Measurements from ENCODE around the gene IGLL5. TPM values are rescaled to one million over a fixed set of nuclear protein-coding genes. Genes with fewer than 3 reads are reported as not detected.

The IGLL5 gene
- total RNA-seq, 1 experiment from 2014 or later, result not detected

DNA sequence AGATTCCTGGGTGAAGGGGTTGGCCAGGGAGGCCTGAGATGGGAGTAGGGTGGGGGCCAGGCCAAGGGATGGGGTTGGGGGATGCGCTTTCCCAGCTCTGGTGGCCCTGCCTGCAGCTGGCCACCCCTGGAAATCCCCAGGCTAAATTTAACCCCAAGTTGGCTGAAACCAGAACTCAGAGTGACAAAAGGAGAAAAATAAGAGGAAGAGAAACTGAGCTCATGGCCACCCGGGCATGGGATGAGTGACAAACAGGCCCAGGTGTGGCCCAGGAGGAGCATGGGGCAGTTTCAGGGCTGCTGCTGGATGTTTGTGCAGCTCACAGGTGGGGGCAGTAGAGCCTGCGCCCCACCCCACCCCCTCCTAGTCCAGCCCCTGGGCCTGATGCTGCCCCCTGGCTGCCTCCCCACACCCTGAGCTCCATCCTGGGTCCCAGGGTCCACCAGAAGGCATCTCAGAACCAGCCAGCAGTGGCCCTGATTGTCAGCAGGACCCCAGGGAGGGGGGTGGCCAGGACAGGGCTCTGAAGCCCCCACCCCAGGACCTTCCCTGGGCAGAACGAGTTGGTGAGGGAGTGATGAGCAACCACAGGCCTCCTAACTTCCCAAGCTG is 48.0 kb downstream of the IGLL5 start:
- no peaks in the 10 kb centered on the region for H3K36me3 Mint-ChIP-seq (ENCODE audit: insufficient read depth, unreplicated experiment)
- no peaks in the 10 kb centered on the region for H3K9me3 Mint-ChIP-seq (ENCODE audit: unreplicated experiment)
- H3K27me3 Mint-ChIP-seq (ENCODE audit: insufficient read depth, unreplicated experiment), result peaks cover 45% of the 10 kb centered on the region
- POLR2A ChIA-PET, result no interaction called here
- TF ChIP-seq CTCF (IDR thresholded peaks at IDR 0.05; ENCODE audit: unreplicated experiment), result no peak
- CTCF ChIA-PET, result no interaction called here
- intact Hi-C loops (cut with micrococcal nuclease), result no loop called here
- H3K4me1 Mint-ChIP-seq (ENCODE audit: insufficient read depth, unreplicated experiment), result no peaks in the 10 kb centered on the region
- H3K27ac Mint-ChIP-seq (ENCODE audit: low read depth, unreplicated experiment), result no peak overlapping the region
- H3K4me3 Mint-ChIP-seq (ENCODE audit: unreplicated experiment), result no peak overlapping the region
- no peak for DNase-seq (ENCODE audit: unreplicated experiment)
- no TSS peak for BruUV-seq (replicated peaks)

DNA sequence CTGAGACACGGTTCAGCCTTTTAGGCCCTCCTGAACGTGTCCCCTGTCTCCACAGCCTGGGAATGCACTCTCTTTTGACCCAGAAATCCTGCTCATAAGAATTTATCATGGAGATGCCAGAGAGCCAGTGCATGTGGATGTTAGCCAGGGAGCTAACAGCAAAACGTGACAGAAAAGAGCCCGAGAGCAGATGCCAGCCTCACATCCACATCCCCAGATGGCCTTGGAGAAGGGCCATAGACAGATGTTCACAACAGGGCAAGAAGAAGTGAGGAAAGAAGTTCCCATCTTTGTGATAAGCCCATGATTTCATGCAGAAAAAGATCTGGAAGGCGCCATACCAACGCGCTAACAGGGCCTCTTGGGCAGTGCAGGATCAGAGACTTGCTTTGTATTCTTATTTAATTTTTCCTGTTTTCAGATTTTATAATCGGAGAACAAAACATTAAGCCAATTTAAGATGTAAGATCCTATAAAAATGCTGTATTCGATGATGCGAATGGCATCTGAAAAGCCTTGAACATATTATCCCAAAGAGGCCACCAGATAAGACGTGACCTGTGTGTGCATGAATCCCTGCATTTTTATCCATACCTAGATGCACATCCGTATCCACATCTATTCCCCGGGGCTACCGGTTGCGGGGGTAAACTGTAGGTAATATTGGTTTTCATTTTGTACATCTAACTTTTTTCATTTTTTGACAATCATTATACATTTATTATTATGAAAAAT is 48.7 kb downstream of the IGLL5 start:
- no peak overlapping the region for H3K27ac Mint-ChIP-seq (ENCODE audit: low read depth, unreplicated experiment)
- H3K27me3 Mint-ChIP-seq (ENCODE audit: insufficient read depth, unreplicated experiment), result peaks cover 50% of the 10 kb centered on the region
- H3K4me3 Mint-ChIP-seq (ENCODE audit: unreplicated experiment), result no peak overlapping the region
- H3K9me3 Mint-ChIP-seq (ENCODE audit: unreplicated experiment), result no peaks in the 10 kb centered on the region
- H3K36me3 Mint-ChIP-seq (ENCODE audit: insufficient read depth, unreplicated experiment), result no peaks in the 10 kb centered on the region
- no TSS peak for BruUV-seq (replicated peaks)
- intact Hi-C loops (cut with micrococcal nuclease), result no loop called here
- ChIA-PET CTCF (interaction anchor here (0.6 to 0.8 kb wide), 2 partner anchors 12 to 192 kb away, joined by 3 to 6 read pairs; no protein-coding TSS in a partner anchor), POLR2A (no interaction called here)
- H3K4me1 Mint-ChIP-seq (ENCODE audit: insufficient read depth, unreplicated experiment), result no peaks in the 10 kb centered on the region
- no peak for DNase-seq (ENCODE audit: unreplicated experiment)
- TF ChIP-seq CTCF (IDR thresholded peaks at IDR 0.05; ENCODE audit: unreplicated experiment), result no peak

DNA sequence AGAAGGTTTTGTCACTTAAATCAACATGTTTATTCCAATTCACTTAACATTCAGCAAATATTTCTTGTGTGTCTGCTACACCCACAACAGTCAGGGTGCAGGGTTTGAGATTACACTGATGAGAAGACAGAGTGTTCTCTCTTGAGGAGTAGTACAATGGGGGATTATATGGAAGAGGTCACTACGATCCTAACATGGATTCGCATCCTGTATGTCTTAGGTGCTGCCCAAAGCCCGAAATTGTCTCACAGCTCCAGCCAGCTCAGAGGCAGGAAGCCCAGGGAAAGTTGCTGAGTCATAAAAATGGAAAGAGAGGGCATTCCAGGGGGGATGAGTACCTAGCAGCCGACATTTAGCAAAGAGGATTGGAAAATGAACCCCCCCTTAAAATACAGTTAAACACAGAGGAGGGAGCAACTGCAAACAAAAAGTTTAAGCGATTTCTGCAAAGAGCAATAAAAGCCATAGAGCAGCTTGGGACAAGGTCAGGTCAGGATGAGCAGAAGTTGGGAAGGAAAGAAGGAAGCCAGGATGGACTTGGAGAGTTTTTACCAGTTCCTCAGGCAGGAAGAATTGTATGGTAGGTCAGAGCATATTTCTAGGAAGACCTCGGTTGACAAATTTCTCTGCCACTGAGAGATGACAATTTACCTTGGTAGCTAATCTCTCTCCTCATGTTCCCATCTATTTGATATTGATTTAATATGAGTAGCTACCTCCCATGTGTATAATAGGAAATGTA is 49.5 kb downstream of the IGLL5 start:
- Mint-ChIP-seq H3K36me3 (ENCODE audit: insufficient read depth, unreplicated experiment) (no peaks in the 10 kb centered on the region), H3K9me3 (ENCODE audit: unreplicated experiment) (no peaks in the 10 kb centered on the region), H3K4me1 (ENCODE audit: insufficient read depth, unreplicated experiment) (no peaks in the 10 kb centered on the region), H3K27me3 (ENCODE audit: insufficient read depth, unreplicated experiment) (peaks cover 50% of the 10 kb centered on the region), H3K27ac (ENCODE audit: low read depth, unreplicated experiment) (no peak overlapping the region), H3K4me3 (ENCODE audit: unreplicated experiment) (no peak overlapping the region)
- intact Hi-C loops (cut with micrococcal nuclease), result no loop called here
- DNase-seq (ENCODE audit: unreplicated experiment), result no peak
- BruUV-seq (replicated peaks), result no TSS peak
- TF ChIP-seq CTCF (IDR thresholded peaks at IDR 0.05; ENCODE audit: unreplicated experiment), result no peak
- CTCF ChIA-PET, result interaction anchor here (0.6 to 0.8 kb wide), 2 partner anchors 11 to 191 kb away, joined by 3 to 6 read pairs; no protein-coding TSS in a partner anchor
- POLR2A ChIA-PET, result no interaction called here

DNA sequence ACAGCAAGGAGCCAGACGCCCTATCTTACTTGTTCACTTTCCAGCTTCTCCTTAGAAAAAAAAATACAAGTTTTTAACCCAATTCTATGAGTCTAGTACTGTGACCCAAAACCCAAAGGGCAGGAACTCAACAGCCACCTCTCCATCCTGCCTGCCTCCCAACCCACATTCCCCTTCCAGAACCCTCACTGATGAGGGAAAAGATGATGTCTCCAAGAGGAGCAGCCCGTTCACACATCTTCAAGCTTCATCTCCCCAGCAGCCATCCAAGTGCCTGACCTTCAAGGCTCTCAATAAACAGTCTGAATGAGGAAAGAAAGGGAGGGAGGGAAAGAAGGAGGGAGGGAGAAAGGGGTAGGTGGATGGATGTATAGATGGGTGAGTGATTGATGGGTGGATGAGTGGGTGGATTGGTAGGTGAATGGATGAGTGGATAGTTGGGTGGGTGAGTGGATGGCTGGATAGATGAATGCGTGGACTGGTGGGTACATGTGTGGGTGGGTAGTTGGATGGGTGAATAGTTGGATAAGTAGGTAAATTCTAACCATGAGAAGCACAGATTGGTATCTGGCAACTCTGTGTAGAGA is 50.4 kb downstream of the IGLL5 start:
- Mint-ChIP-seq H3K27ac (ENCODE audit: low read depth, unreplicated experiment) (no peak overlapping the region), H3K4me1 (ENCODE audit: insufficient read depth, unreplicated experiment) (no peaks in the 10 kb centered on the region), H3K27me3 (ENCODE audit: insufficient read depth, unreplicated experiment) (peaks cover 50% of the 10 kb centered on the region), H3K9me3 (ENCODE audit: unreplicated experiment) (no peaks in the 10 kb centered on the region), H3K4me3 (ENCODE audit: unreplicated experiment) (no peak overlapping the region), H3K36me3 (ENCODE audit: insufficient read depth, unreplicated experiment) (no peaks in the 10 kb centered on the region)
- TF ChIP-seq CTCF (IDR thresholded peaks at IDR 0.05; ENCODE audit: unreplicated experiment), result no peak
- intact Hi-C loops (cut with micrococcal nuclease), result no loop called here
- DNase-seq (ENCODE audit: unreplicated experiment), result no peak
- ChIA-PET CTCF (interaction anchor here (1.2 kb wide), 1 partner anchor 127 kb away, joined by 3 read pairs; no protein-coding TSS in a partner anchor), POLR2A (no interaction called here)
- no TSS peak for BruUV-seq (replicated peaks)
